Thoracic aorta (tissue), 2 donors: ENCODE results near the gene ST3GAL6. TPM values are rescaled to one million over a fixed set of nuclear protein-coding genes. Genes with fewer than 3 reads are reported as not detected.

ENCODE experiments used
- ATAC-seq: fragments of 150-250 bp; one replicate; pipeline ENCODE4 v1.8.0; 2017; ENCODE audit warnings: low read depth; ENCODE audit not compliant: insufficient number of reproducible peaks, low FRiP score
- DNase-seq: peaks from one replicate; pipeline ENCODE4 v3.0.0-alpha.2; 2020; ENCODE audit warnings: low spot score
- H3K27ac ChIP-seq, 2 donors: fragments of 200-600 bp; sonication (generic); 1 replicate in 1 of 2; 2 replicates in 1 of 2; pipeline ENCODE4 v1.5.1; 2016; ENCODE audit warnings: mild to moderate bottlenecking in 2 of 2, moderate library complexity in 2 of 2
- H3K27me3 ChIP-seq: fragments of 200-600 bp; sonication (generic); replicated peaks from 2 replicates; pipeline ENCODE4 v1.6.0; 2016; ENCODE audit warnings: mild to moderate bottlenecking; ENCODE audit not compliant: insufficient read depth
- H3K36me3 ChIP-seq: fragments of 200-600 bp; sonication (generic); one replicate; pipeline ENCODE4 v1.5.1; 2016
- H3K4me1 ChIP-seq, 2 donors: fragments of 200-600 bp; sonication (generic); 1 replicate in 1 of 2; 2 replicates in 1 of 2; pipeline versions ENCODE4 v1.5.1 to v1.6.0; 2016; ENCODE audit warnings: low read depth in 2 of 2, mild to moderate bottlenecking in 1 of 2; ENCODE audit not compliant: control insufficient read depth in 1 of 2
- H3K4me3 ChIP-seq: fragments of 200-600 bp; sonication (generic); 2 replicates; pipeline ENCODE4 v1.5.1; 2016; ENCODE audit warnings: mild to moderate bottlenecking
- H3K9me3 ChIP-seq: fragments of 200-600 bp; sonication (generic); 2 replicates; pipeline ENCODE4 v1.5.1; 2016
- total RNA-seq, 2 donors: library from RNA; depleted of rRNA; stranded (reverse); fragments of >200 nt; gene quantifications; one replicate each; pipeline versions ENCODE4 v1.1.0 to v1.2.3, GENCODE V29; 2016
- TF ChIP-seq, protein P1 (sequence below): fragments of 200-600 bp; sonication (generic); IDR thresholded peaks from one replicate; pipeline ENCODE4 v1.5.1; 2019; ENCODE audit warnings: antibody characterized with exemption

ST3GAL6 gene
- total RNA-seq, 2 donors from 2014 or later, result 12.0 to 16.9 TPM

DNA sequence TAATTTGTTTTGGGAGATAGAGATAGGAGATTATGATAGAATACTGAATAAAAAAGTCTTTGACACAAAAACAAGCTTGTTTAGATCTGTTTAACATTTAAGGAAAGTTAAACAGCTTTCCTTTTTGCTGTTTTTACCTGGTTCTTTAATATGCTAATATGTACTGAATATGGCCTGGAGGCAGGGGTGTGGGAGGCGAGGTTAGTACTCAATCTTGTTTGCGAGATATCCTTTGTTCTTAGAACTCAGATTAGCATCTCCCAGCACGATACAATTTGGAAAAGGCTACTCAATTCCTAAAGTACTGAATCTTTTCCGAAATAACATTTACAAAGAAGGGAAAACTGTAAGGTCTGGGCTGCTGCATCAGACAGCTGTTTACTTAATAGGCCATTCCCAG is 40.8 kb upstream of the ST3GAL6 start:
- no peak overlapping the region for H3K4me3 ChIP-seq
- DNase-seq, result no peak
- H3K4me1 ChIP-seq, result no peaks in the 10 kb centered on the region
- TF ChIP-seq, protein P1, sequence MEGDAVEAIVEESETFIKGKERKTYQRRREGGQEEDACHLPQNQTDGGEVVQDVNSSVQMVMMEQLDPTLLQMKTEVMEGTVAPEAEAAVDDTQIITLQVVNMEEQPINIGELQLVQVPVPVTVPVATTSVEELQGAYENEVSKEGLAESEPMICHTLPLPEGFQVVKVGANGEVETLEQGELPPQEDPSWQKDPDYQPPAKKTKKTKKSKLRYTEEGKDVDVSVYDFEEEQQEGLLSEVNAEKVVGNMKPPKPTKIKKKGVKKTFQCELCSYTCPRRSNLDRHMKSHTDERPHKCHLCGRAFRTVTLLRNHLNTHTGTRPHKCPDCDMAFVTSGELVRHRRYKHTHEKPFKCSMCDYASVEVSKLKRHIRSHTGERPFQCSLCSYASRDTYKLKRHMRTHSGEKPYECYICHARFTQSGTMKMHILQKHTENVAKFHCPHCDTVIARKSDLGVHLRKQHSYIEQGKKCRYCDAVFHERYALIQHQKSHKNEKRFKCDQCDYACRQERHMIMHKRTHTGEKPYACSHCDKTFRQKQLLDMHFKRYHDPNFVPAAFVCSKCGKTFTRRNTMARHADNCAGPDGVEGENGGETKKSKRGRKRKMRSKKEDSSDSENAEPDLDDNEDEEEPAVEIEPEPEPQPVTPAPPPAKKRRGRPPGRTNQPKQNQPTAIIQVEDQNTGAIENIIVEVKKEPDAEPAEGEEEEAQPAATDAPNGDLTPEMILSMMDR, result no peak
- H3K9me3 ChIP-seq, result no peaks in the 10 kb centered on the region
- no peaks in the 10 kb centered on the region for H3K27me3 ChIP-seq
- H3K27ac ChIP-seq, result no peak overlapping the region
- no peaks in the 10 kb centered on the region for H3K36me3 ChIP-seq
- no peak for ATAC-seq

DNA sequence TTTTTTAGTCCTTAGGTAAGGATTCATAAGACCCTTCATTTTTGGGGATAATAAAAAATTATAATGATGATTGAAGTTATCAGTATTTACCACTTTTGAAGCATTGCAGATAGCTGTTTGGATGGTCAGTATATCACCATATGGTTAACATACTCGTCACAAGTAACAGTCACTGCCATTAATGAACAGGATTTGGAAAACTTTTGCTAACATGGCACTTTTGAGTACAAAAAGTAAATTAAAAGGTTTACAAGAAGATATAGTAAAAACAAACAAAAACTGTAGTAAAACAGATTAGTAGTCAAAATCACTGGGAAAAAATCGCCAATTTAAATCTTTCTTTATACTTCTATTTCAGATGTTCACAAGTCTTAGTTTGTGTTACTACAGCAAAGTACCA is 37.8 kb upstream of the ST3GAL6 start:
- Histone ChIP-seq H3K4me1 (peaks cover 1 to 3% of the 10 kb centered on the region in 2 donors), H3K27ac (no peak overlapping the region), H3K36me3 (no peaks in the 10 kb centered on the region), H3K27me3 (no peaks in the 10 kb centered on the region), H3K9me3 (no peaks in the 10 kb centered on the region), H3K4me3 (no peak overlapping the region)
- DNase-seq (no peak), ATAC-seq (no peak)
- TF ChIP-seq, protein P1, result no peak

DNA sequence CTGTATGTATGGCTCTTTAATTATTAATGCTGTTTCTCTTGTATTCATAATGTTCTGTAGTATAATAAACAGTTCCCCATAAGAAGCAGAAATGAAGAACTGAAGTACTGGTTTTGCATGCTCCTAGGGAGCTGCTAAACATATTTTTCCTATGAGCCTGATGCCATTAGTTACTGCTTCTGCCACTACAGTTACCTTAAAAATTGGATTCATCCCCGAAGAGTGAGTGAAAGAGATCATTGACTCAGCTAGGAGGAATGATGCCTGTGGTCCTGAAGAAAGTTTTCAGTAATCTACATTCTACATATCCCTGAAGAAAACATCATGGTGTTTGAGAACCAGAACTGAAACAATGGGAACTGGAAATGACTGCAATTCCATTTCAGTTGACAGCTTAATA is 37.1 kb upstream of the ST3GAL6 start:
- TF ChIP-seq, protein P1, result no peak
- no peaks in the 10 kb centered on the region for H3K36me3 ChIP-seq
- H3K27ac ChIP-seq, result no peak overlapping the region
- DNase-seq (no peak), ATAC-seq (no peak)
- no peak overlapping the region for H3K4me3 ChIP-seq
- H3K27me3 ChIP-seq, result no peaks in the 10 kb centered on the region
- no peaks in the 10 kb centered on the region for H3K9me3 ChIP-seq
- peaks cover 4 to 6% of the 10 kb centered on the region in 2 donors for H3K4me1 ChIP-seq

DNA sequence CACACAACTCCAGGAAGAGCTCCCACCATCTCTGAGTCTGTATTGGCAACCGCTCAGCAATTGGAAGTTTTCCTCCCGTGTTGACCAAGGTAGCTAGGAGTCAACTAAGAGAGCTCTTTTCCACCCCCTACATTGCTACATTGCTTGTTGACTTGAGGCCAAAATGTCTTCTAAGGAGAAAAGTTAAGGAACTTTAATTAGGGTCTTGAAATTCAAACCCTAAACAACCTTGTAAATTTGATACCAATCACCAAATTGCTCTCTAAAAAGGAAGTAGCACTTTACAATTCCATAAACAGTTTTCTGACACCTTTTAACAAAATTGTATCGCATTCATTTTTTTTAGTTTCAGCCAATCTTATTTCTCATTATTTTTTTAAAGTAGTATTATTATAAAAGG is 35.5 kb upstream of the ST3GAL6 start:
- DNase-seq (no peak), ATAC-seq (no peak)
- H3K9me3 ChIP-seq, result no peaks in the 10 kb centered on the region
- no peaks in the 10 kb centered on the region for H3K27me3 ChIP-seq
- H3K27ac ChIP-seq, result no peak overlapping the region
- H3K36me3 ChIP-seq, result no peaks in the 10 kb centered on the region
- no peak overlapping the region for H3K4me3 ChIP-seq
- TF ChIP-seq, protein P1, result no peak
- peaks cover 4 to 6% of the 10 kb centered on the region in 2 donors for H3K4me1 ChIP-seq

DNA sequence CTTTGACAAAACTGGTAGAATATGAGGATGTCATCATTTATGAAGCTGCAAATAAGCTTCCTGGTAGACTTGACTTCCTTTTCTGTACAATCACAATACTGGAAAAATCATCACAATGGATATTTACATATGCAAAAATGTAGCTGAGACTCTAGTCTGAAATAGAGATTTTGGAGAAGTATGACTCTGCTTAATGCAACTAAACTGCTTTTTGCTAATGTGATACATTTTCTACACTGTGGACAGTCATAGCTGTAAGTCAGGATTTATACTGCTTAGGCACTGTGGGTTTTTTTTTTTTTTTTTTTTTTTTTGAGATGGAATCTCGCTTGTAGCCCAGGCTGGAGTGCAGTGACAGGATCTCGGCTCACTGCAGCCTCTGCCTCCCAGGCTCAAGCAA is 34.5 kb upstream of the ST3GAL6 start:
- Histone ChIP-seq H3K4me3 (no peak overlapping the region), H3K27me3 (no peaks in the 10 kb centered on the region), H3K4me1 (peaks cover 4 to 6% of the 10 kb centered on the region in 2 donors), H3K27ac (no peak overlapping the region), H3K36me3 (no peaks in the 10 kb centered on the region), H3K9me3 (no peaks in the 10 kb centered on the region)
- ATAC-seq (no peak), DNase-seq (no peak)
- TF ChIP-seq, protein P1, result no peak
